GM12878 (cell line): ENCODE measurements around the gene CPA4. TPM values are rescaled to one million over a fixed set of nuclear protein-coding genes. Genes with fewer than 3 reads are reported as not detected.

ENCODE experiments used
- ATAC-seq: fragments of 200-7000 bp; cut with Tn5 transposase; 3 replicates; pipeline ENCODE4 v1.9.1; 2020; ENCODE audit warnings: mild to moderate bottlenecking, moderate library complexity
- BruUV-seq: library from RNA; stranded (reverse); fragments of 400-500 nt; replicated peaks from 2 replicates; lab custom pipeline; 2021; lab: Mats Ljungman, UMichigan
- CTCF ChIA-PET: fragments of 300-600 bp; sonication (Branson Sonifier 250); formaldehyde crosslinking; extraction: SDS; loops from one replicate; lab custom pipeline; 2021; ENCODE audit warnings: inconsistent platforms; lab: Yijun Ruan, JAX
- POLR2A ChIA-PET: fragments of 350-600 bp; formaldehyde crosslinking; extraction: SDS; loops from one replicate; lab custom pipeline; 2021; ENCODE audit warnings: inconsistent platforms; lab: Charles Lee
- RAD21 ChIA-PET: fragments of 300-600 bp; sonication (Branson Sonifier 250); formaldehyde crosslinking; loops from one replicate; lab custom pipeline; 2023; ENCODE audit warnings: antibody characterized with exemption; ENCODE audit not compliant: unreplicated experiment; lab: Charles Lee
- SMC1A ChIA-PET: fragments of 300-600 bp; sonication (Branson Sonifier 250); formaldehyde crosslinking; loops from one replicate; lab custom pipeline; 2023; ENCODE audit not compliant: unreplicated experiment, uncharacterized antibody; lab: Charles Lee
- DNase-seq: peaks from one replicate; pipeline ENCODE4 v3.0.0-alpha.2; 2011; ENCODE audit warnings: low read depth, low spot score
- FAIRE-seq: peaks from 3 replicates; lab custom pipeline; 2011; peaks lifted over from hg19 to GRCh38; lab: Jason Lieb, UNC
- H2AFZ ChIP-seq: 2 replicates; pipeline ENCODE4 v1.6.0; 2011; ENCODE audit warnings: low read depth, low read length, control low read depth; ENCODE audit not compliant: control insufficient read depth
- H3K27ac ChIP-seq: 2 replicates; pipeline ENCODE4 v1.5.1; 2011; ENCODE audit warnings: control low read depth; ENCODE audit not compliant: control insufficient read depth, insufficient read depth
- H3K27me3 ChIP-seq, 2 experiments: replicated peaks in 1 of 2; 2 replicates each; pipeline versions ENCODE4 v1.6.0 to v1.6.1; 2011; ENCODE audit warnings: low read length in 1 of 2; ENCODE audit not compliant: control insufficient read depth in 2 of 2, insufficient read depth in 2 of 2
- H3K36me3 ChIP-seq, 2 experiments: 2 replicates each; pipeline ENCODE4 v1.5.1; 2011; ENCODE audit warnings: low read length in 1 of 2; ENCODE audit not compliant: control insufficient read depth in 2 of 2, insufficient read depth in 2 of 2
- H3K4me1 ChIP-seq: 2 replicates; pipeline ENCODE4 v1.6.1; 2011; ENCODE audit warnings: mild to moderate bottlenecking, low read length, moderate library complexity, mixed read lengths; ENCODE audit not compliant: control insufficient read depth, insufficient read depth
- H3K4me2 ChIP-seq: 2 replicates; pipeline ENCODE4 v1.6.0; 2011; ENCODE audit warnings: control low read depth; ENCODE audit not compliant: control insufficient read depth, insufficient read depth
- H3K4me3 ChIP-seq: fragments of 200-600 bp; sonication (generic); 2 replicates; pipeline ENCODE4 v1.5.1; 2016
- H3K79me2 ChIP-seq: 2 replicates; pipeline ENCODE4 v1.6.0; 2011; ENCODE audit warnings: low read length; ENCODE audit not compliant: control insufficient read depth, insufficient read depth
- H3K9ac ChIP-seq: 2 replicates; pipeline ENCODE4 v1.8.0; 2011; ENCODE audit warnings: low read length, control low read depth, mixed read lengths; ENCODE audit not compliant: control insufficient read depth, insufficient read depth
- H3K9me3 ChIP-seq: replicated peaks from 3 replicates; pipeline ENCODE4 v1.5.1; 2011; ENCODE audit warnings: mild to moderate bottlenecking, low read length; ENCODE audit not compliant: control insufficient read depth, insufficient read depth
- H4K20me1 ChIP-seq: 2 replicates; pipeline ENCODE4 v1.6.0; 2011; ENCODE audit not compliant: control insufficient read depth, insufficient read depth
- FOS ChIP-seq: IDR thresholded peaks from 3 replicates; pipeline ENCODE4 v1.6.1; 2011; ENCODE audit warnings: borderline replicate concordance; ENCODE audit not compliant: insufficient read length; ENCODE audit errors: extremely low read depth
- PAX5 ChIP-seq: IDR thresholded peaks from 2 replicates; pipeline ENCODE4 v1.6.1; 2011; ENCODE audit warnings: low read depth, low read length, borderline replicate concordance
- PML ChIP-seq: IDR thresholded peaks from 2 replicates; pipeline ENCODE4 v1.6.1; 2012; ENCODE audit warnings: low read length, inconsistent platforms
- RCOR1 ChIP-seq: conservative IDR thresholded peaks from 2 replicates; pipeline ENCODE4 v1.6.1; 2012; ENCODE audit warnings: low read depth, low read length, improper control_type of control experiment
- TAF1 ChIP-seq: IDR thresholded peaks from 2 replicates; pipeline ENCODE4 v1.6.1; 2011; ENCODE audit warnings: mild to moderate bottlenecking, low read depth, low read length, borderline replicate concordance
- WGBS: methylation state at CpG from one replicate; pipeline ENCODE4 v1.1.6; 2016; ENCODE audit warnings: low lambda C conversion rate; ENCODE audit not compliant: insufficient replicate concordance, insufficient coverage; ENCODE audit errors: missing lambda C conversion rate; 5-methylcytosine and 5-hydroxymethylcytosine counted together
- in situ Hi-C: fragments of 300-500 bp; cut with MboI; formaldehyde crosslinking; loops from 9 replicates; pipeline ENCODE4 v1.14.3; 2018; ENCODE audit warnings: mixed read lengths
- intact Hi-C: fragments of 100-400 bp; cut with micrococcal nuclease; formaldehyde crosslinking; loops from one replicate; pipeline ENCODE4 v1.14.2; 2022; ENCODE audit not compliant: unreplicated experiment
- polyA plus RNA-seq, 11 experiments: library from polyadenylated mRNA; depleted of rRNA in 4 of 11; unstranded in 6 of 11; stranded (reverse) in 5 of 11; fragments of >200 nt; fragmentation: Nextera tagmentation in 4 of 11; fragmentation: Illumina TruSeq in 1 of 11; extraction: Ambion mirVana in 4 of 11; extraction: Trizol in 1 of 11; gene quantifications; 1 replicate in 1 of 11; 2 replicates in 10 of 11; pipeline versions ENCODE4 v1.2.1 to v1.2.3, GENCODE V29; 2011 to 2016; ENCODE audit warnings: inconsistent platforms in 2 of 11, missing spikeins in 2 of 11, low read depth in 1 of 11
- total RNA-seq, 4 experiments: library from RNA; depleted of rRNA in 3 of 4; stranded (reverse); fragments of >200 nt in 3 of 4; fragmentation: Illumina TruSeq in 1 of 4; extraction: Trizol in 1 of 4; gene quantifications; 2 replicates each; pipeline versions ENCODE4 v1.2.1 to v1.2.3, GENCODE V29; 2013 to 2021
- TF ChIP-seq, protein P1 (sequence below): IDR thresholded peaks from 2 replicates; pipeline ENCODE4 v1.6.1; 2012; ENCODE audit warnings: mild to moderate bottlenecking, low read depth, low read length

Gene CPA4
- total and polyA plus RNA-seq, 10 of the 15 experiments (the other 5 are each of a cell fraction or from before 2014, with no cell fraction given), result 0.05 to 0.35 (median 0.18) TPM; not detected in 1

DNA sequence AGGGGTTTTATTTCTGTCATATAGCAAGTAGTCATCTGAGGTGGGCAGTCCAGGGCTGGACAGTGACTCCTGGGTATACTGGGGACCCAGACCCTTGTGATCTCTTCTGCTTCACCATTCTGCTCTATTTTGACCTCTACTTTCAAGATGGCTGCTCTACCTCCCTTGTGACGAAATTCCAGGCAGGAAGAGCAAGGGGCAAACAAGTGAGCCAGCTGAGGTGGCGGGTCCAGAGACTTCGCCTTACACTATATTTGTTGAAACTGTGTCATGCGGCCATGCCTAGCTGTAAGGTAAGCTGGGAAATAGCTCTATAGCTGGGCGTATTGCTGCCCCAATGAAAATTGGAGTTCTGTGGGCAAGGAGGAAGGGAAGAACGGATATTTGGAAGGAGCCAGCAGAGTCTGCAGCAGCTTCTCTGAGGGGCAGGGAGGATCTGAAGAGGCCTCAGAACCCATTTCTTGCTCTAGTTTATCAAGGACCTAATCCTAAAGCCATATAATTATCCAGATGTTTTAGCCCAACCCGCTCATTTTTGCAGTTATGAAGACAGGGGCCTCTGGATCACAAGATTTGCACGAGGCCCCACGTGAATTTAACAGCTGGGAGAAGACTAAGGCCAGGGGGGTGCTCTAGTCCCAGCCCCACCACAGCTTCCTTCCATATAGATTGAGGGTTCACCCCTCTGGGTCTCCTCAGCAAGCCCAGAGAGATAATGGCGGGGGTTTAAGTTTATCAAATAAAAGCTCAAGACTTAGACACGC is 79.6 kb downstream of the CPA4 start:
- Histone ChIP-seq H3K4me2 (no peak overlapping the region), H3K9me3 (no peaks in the 10 kb centered on the region; the same call in 2 of the 3 replicates), H4K20me1 (no peaks in the 10 kb centered on the region), H3K4me3 (no peak overlapping the region), H3K27ac (no peak overlapping the region), H3K79me2 (no peaks in the 10 kb centered on the region), H3K27me3 (no peaks in the 10 kb centered on the region), H2AFZ (no peak overlapping the region), H3K36me3 (no peaks in the 10 kb centered on the region), H3K9ac (no peak overlapping the region), H3K4me1 (no peaks in the 10 kb centered on the region)
- DNase-seq (no peak), FAIRE-seq (peak; percentile 47), ATAC-seq (no peak)
- in situ Hi-C loops, result no loop called here
- intact Hi-C loops, result no loop called here
- RAD21 ChIA-PET, result interaction anchor here (0.7 kb wide), 1 partner anchor 301 kb away, joined by 3 read pairs; no protein-coding TSS in a partner anchor
- WGBS, result 64% methylated on average over 11 of the region's 11 CpGs
- no TSS peak for BruUV-seq
- TF ChIP-seq PAX5 (no peak), PML (no peak), TAF1 (no peak), FOS (no peak), RCOR1 (no peak)
- TF ChIP-seq, protein P1, sequence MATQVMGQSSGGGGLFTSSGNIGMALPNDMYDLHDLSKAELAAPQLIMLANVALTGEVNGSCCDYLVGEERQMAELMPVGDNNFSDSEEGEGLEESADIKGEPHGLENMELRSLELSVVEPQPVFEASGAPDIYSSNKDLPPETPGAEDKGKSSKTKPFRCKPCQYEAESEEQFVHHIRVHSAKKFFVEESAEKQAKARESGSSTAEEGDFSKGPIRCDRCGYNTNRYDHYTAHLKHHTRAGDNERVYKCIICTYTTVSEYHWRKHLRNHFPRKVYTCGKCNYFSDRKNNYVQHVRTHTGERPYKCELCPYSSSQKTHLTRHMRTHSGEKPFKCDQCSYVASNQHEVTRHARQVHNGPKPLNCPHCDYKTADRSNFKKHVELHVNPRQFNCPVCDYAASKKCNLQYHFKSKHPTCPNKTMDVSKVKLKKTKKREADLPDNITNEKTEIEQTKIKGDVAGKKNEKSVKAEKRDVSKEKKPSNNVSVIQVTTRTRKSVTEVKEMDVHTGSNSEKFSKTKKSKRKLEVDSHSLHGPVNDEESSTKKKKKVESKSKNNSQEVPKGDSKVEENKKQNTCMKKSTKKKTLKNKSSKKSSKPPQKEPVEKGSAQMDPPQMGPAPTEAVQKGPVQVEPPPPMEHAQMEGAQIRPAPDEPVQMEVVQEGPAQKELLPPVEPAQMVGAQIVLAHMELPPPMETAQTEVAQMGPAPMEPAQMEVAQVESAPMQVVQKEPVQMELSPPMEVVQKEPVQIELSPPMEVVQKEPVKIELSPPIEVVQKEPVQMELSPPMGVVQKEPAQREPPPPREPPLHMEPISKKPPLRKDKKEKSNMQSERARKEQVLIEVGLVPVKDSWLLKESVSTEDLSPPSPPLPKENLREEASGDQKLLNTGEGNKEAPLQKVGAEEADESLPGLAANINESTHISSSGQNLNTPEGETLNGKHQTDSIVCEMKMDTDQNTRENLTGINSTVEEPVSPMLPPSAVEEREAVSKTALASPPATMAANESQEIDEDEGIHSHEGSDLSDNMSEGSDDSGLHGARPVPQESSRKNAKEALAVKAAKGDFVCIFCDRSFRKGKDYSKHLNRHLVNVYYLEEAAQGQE, result no peak
- POLR2A ChIA-PET, result no interaction called here
- CTCF ChIA-PET, result no interaction called here
- SMC1A ChIA-PET, result no interaction called here

Other genes starting within 250 kb of the CPA4 start
Only the 7 nearest of the 9 such genes appear.
- 22.1 and 24.6 TPM in 2 replicates for gene TMEM209, start 87.8 kb upstream of the CPA4 start, total RNA-seq (2014; rRNA removed)
- 35.9 and 37.7 TPM in 2 replicates for gene TMEM209, start 87.8 kb upstream of the CPA4 start, total RNA-seq (2014; rRNA removed; fragmentation: Illumina TruSeq; extraction: Trizol)
- 36.6 and 36.7 TPM in 2 replicates for gene TMEM209, start 87.8 kb upstream of the CPA4 start, total RNA-seq (2021)
- gene TMEM209, start 87.8 kb upstream of the CPA4 start, polyA plus RNA-seq (2011; rRNA removed), result 41.2 and 43.4 TPM in 2 replicates
- gene TMEM209, start 87.8 kb upstream of the CPA4 start, polyA plus RNA-seq (2014; fragmentation: Illumina TruSeq; extraction: Trizol), result 35.0 and 48.6 TPM in 2 replicates
- 10 to 100 TPM; 22.2 to 38.2 TPM for gene TMEM209, start 87.8 kb upstream of the CPA4 start, polyA plus RNA-seq (2014; fragmentation: Nextera tagmentation; extraction: Ambion mirVana)
- gene TMEM209, start 87.8 kb upstream of the CPA4 start, polyA plus RNA-seq (2014; rRNA removed), result 20.6 and 22.7 TPM in 2 replicates
- 10 to 100 TPM; 33.8 to 35.3 TPM for gene TMEM209, start 87.8 kb upstream of the CPA4 start, polyA plus RNA-seq (2016; fragmentation: Nextera tagmentation; extraction: Ambion mirVana)
- not detected in 2 replicates for gene SSMEM1, start 85.3 kb upstream of the CPA4 start, total RNA-seq (2014; rRNA removed)
- gene SSMEM1, start 85.3 kb upstream of the CPA4 start, total RNA-seq (2014; rRNA removed; fragmentation: Illumina TruSeq; extraction: Trizol), result not detected in 2 replicates
- gene SSMEM1, start 85.3 kb upstream of the CPA4 start, total RNA-seq (2021), result not detected in 2 replicates
- gene SSMEM1, start 85.3 kb upstream of the CPA4 start, polyA plus RNA-seq (2011; rRNA removed), result not detected in 2 replicates
- not detected in 2 replicates for gene SSMEM1, start 85.3 kb upstream of the CPA4 start, polyA plus RNA-seq (2014; fragmentation: Illumina TruSeq; extraction: Trizol)
- gene SSMEM1, start 85.3 kb upstream of the CPA4 start, polyA plus RNA-seq (2014; fragmentation: Nextera tagmentation; extraction: Ambion mirVana), result not detected
- gene SSMEM1, start 85.3 kb upstream of the CPA4 start, polyA plus RNA-seq (2014; rRNA removed), result not detected in 2 replicates
- not detected for gene SSMEM1, start 85.3 kb upstream of the CPA4 start, polyA plus RNA-seq (2016; fragmentation: Nextera tagmentation; extraction: Ambion mirVana)
- not detected in 2 replicates for gene CPA2, start 26.3 kb upstream of the CPA4 start, total RNA-seq (2014; rRNA removed)
- gene CPA2, start 26.3 kb upstream of the CPA4 start, total RNA-seq (2014; rRNA removed; fragmentation: Illumina TruSeq; extraction: Trizol), result not detected in 2 replicates
- 1.4 and 1.9 TPM in 2 replicates for gene CPA2, start 26.3 kb upstream of the CPA4 start, total RNA-seq (2021)
- gene CPA2, start 26.3 kb upstream of the CPA4 start, polyA plus RNA-seq (2011; rRNA removed), result not detected in 2 replicates
- gene CPA2, start 26.3 kb upstream of the CPA4 start, polyA plus RNA-seq (2014; fragmentation: Illumina TruSeq; extraction: Trizol), result 0.04 TPM in 1 of 2 replicates, not detected in the other
- gene CPA2, start 26.3 kb upstream of the CPA4 start, polyA plus RNA-seq (2014; fragmentation: Nextera tagmentation; extraction: Ambion mirVana), result not detected
- gene CPA2, start 26.3 kb upstream of the CPA4 start, polyA plus RNA-seq (2014; rRNA removed), result not detected in 2 replicates
- not detected for gene CPA2, start 26.3 kb upstream of the CPA4 start, polyA plus RNA-seq (2016; fragmentation: Nextera tagmentation; extraction: Ambion mirVana)
- 0.17 TPM in 1 of 2 replicates, not detected in the other for gene CPA5, start 51.7 kb downstream of the CPA4 start, total RNA-seq (2014; rRNA removed)
- 0.09 and 0.28 TPM in 2 replicates for gene CPA5, start 51.7 kb downstream of the CPA4 start, total RNA-seq (2014; rRNA removed; fragmentation: Illumina TruSeq; extraction: Trizol)
- gene CPA5, start 51.7 kb downstream of the CPA4 start, total RNA-seq (2021), result 0.29 and 0.49 TPM in 2 replicates
- 0.22 and 0.52 TPM in 2 replicates for gene CPA5, start 51.7 kb downstream of the CPA4 start, polyA plus RNA-seq (2011; rRNA removed)
- 0.06 and 0.21 TPM in 2 replicates for gene CPA5, start 51.7 kb downstream of the CPA4 start, polyA plus RNA-seq (2014; fragmentation: Illumina TruSeq; extraction: Trizol)
- under 1 TPM; 0.40 to 0.45 TPM for gene CPA5, start 51.7 kb downstream of the CPA4 start, polyA plus RNA-seq (2014; fragmentation: Nextera tagmentation; extraction: Ambion mirVana)
- 0.10 TPM in 1 of 2 replicates, not detected in the other for gene CPA5, start 51.7 kb downstream of the CPA4 start, polyA plus RNA-seq (2014; rRNA removed)
- gene CPA5, start 51.7 kb downstream of the CPA4 start, polyA plus RNA-seq (2016; fragmentation: Nextera tagmentation; extraction: Ambion mirVana), result not detected
- not detected in 2 replicates for gene CPA1, start 87.3 kb downstream of the CPA4 start, total RNA-seq (2014; rRNA removed)
- gene CPA1, start 87.3 kb downstream of the CPA4 start, total RNA-seq (2014; rRNA removed; fragmentation: Illumina TruSeq; extraction: Trizol), result not detected in 2 replicates
- gene CPA1, start 87.3 kb downstream of the CPA4 start, total RNA-seq (2021), result 8.0 and 11.9 TPM in 2 replicates
- not detected in 2 replicates for gene CPA1, start 87.3 kb downstream of the CPA4 start, polyA plus RNA-seq (2011; rRNA removed)
- not detected in 2 replicates for gene CPA1, start 87.3 kb downstream of the CPA4 start, polyA plus RNA-seq (2014; fragmentation: Illumina TruSeq; extraction: Trizol)
- gene CPA1, start 87.3 kb downstream of the CPA4 start, polyA plus RNA-seq (2014; fragmentation: Nextera tagmentation; extraction: Ambion mirVana), result not detected
- not detected in 2 replicates for gene CPA1, start 87.3 kb downstream of the CPA4 start, polyA plus RNA-seq (2014; rRNA removed)
- not detected for gene CPA1, start 87.3 kb downstream of the CPA4 start, polyA plus RNA-seq (2016; fragmentation: Nextera tagmentation; extraction: Ambion mirVana)
- 11.4 and 12.3 TPM in 2 replicates for gene CEP41, start 147.9 kb downstream of the CPA4 start, total RNA-seq (2014; rRNA removed)
- 13.1 and 15.1 TPM in 2 replicates for gene CEP41, start 147.9 kb downstream of the CPA4 start, total RNA-seq (2014; rRNA removed; fragmentation: Illumina TruSeq; extraction: Trizol)
- gene CEP41, start 147.9 kb downstream of the CPA4 start, total RNA-seq (2021), result 18.7 and 20.8 TPM in 2 replicates
- gene CEP41, start 147.9 kb downstream of the CPA4 start, polyA plus RNA-seq (2011; rRNA removed), result 20.1 and 20.4 TPM in 2 replicates
- 27.3 and 28.5 TPM in 2 replicates for gene CEP41, start 147.9 kb downstream of the CPA4 start, polyA plus RNA-seq (2014; fragmentation: Illumina TruSeq; extraction: Trizol)
- gene CEP41, start 147.9 kb downstream of the CPA4 start, polyA plus RNA-seq (2014; fragmentation: Nextera tagmentation; extraction: Ambion mirVana), result 10 to 100 TPM; 30.4 to 36.2 TPM
- gene CEP41, start 147.9 kb downstream of the CPA4 start, polyA plus RNA-seq (2014; rRNA removed), result 18.8 and 22.0 TPM in 2 replicates
- 10 to 100 TPM; 36.9 to 43.0 TPM for gene CEP41, start 147.9 kb downstream of the CPA4 start, polyA plus RNA-seq (2016; fragmentation: Nextera tagmentation; extraction: Ambion mirVana)
- gene MEST, start 198.9 kb downstream of the CPA4 start, total RNA-seq (2014; rRNA removed), result 10.2 and 10.3 TPM in 2 replicates
- gene MEST, start 198.9 kb downstream of the CPA4 start, total RNA-seq (2014; rRNA removed; fragmentation: Illumina TruSeq; extraction: Trizol), result 8.0 and 8.2 TPM in 2 replicates
- gene MEST, start 198.9 kb downstream of the CPA4 start, total RNA-seq (2021), result 8.2 and 10.1 TPM in 2 replicates
- gene MEST, start 198.9 kb downstream of the CPA4 start, polyA plus RNA-seq (2011; rRNA removed), result 1.0 and 1.9 TPM in 2 replicates
- 10.2 and 13.0 TPM in 2 replicates for gene MEST, start 198.9 kb downstream of the CPA4 start, polyA plus RNA-seq (2014; fragmentation: Illumina TruSeq; extraction: Trizol)
- 10 to 100 TPM in 1 of 2 experiments, 1 to 10 TPM in 1; 8.3 to 18.2 TPM for gene MEST, start 198.9 kb downstream of the CPA4 start, polyA plus RNA-seq (2014; fragmentation: Nextera tagmentation; extraction: Ambion mirVana)
- gene MEST, start 198.9 kb downstream of the CPA4 start, polyA plus RNA-seq (2014; rRNA removed), result 5.4 and 6.3 TPM in 2 replicates
- gene MEST, start 198.9 kb downstream of the CPA4 start, polyA plus RNA-seq (2016; fragmentation: Nextera tagmentation; extraction: Ambion mirVana), result 1 to 10 TPM; 6.6 to 7.2 TPM